HG02973 (cell line): Measurements from ENCODE around the gene HABP2.

Experiments used
- ATAC-seq: cut with Tn5 transposase; IDR thresholded peaks from one replicate; pipeline ENCODE4 v1.9.1; 2021; ENCODE audit warnings: moderate library complexity; ENCODE audit not compliant: unreplicated experiment

The HABP2 gene

GRCh38 chr10:113552701-113553100 lies at the start of gene HABP2:
Gene HABP2 (plus strand): TSS chr10:113553053. CDS start chr10:113553122, 69 bp downstream.
- ATAC-seq = no peak

GRCh38 chr10:113503930-113504329 lies 48.9 kb upstream of the HABP2 start:
- ATAC-seq = no peak

GRCh38 chr10:113504423-113504822 lies 48.4 kb upstream of the HABP2 start:
- ATAC-seq = no peak

GRCh38 chr10:113506476-113506875 lies 46.4 kb upstream of the HABP2 start:
- ATAC-seq = no peak

GRCh38 chr10:113511419-113511818 lies 41.4 kb upstream of the HABP2 start:
- ATAC-seq = no peak

GRCh38 chr10:113515161-113515560 lies 37.7 kb upstream of the HABP2 start:
- ATAC-seq = no peak

- no peak for ATAC-seq
Measured at GRCh38 chr10:113515601-113516000, 37.3 kb upstream of the HABP2 start.

GRCh38 chr10:113516061-113516460 lies 36.8 kb upstream of the HABP2 start:
- no peak for ATAC-seq

- ATAC-seq = no peak
Measured at GRCh38 chr10:113517165-113517900, 35.5 kb upstream of the HABP2 start.

- no peak for ATAC-seq
Measured at GRCh38 chr10:113517901-113518260, 35.0 kb upstream of the HABP2 start.

- no peak for ATAC-seq
Measured at GRCh38 chr10:113518415-113518814, 34.4 kb upstream of the HABP2 start.

- no peak for ATAC-seq
Measured at GRCh38 chr10:113518816-113519591, 33.8 kb upstream of the HABP2 start.

GRCh38 chr10:113519681-113520115 lies 33.2 kb upstream of the HABP2 start:
- ATAC-seq = no peak

GRCh38 chr10:113520261-113520660 lies 32.6 kb upstream of the HABP2 start:
- ATAC-seq = no peak

GRCh38 chr10:113520690-113521474 lies 32.0 kb upstream of the HABP2 start:
- peak; percentile 83 for ATAC-seq

GRCh38 chr10:113521475-113521795 lies 31.4 kb upstream of the HABP2 start:
- no peak for ATAC-seq

- ATAC-seq = no peak
Measured at GRCh38 chr10:113522460-113522859, 30.4 kb upstream of the HABP2 start.

- ATAC-seq = no peak
Measured at GRCh38 chr10:113523071-113523470, 29.8 kb upstream of the HABP2 start.

- ATAC-seq = no peak
Measured at GRCh38 chr10:113523628-113524027, 29.2 kb upstream of the HABP2 start.

GRCh38 chr10:113524120-113524519 lies 28.7 kb upstream of the HABP2 start:
- no peak for ATAC-seq
